ENCODE data around the gene TUBGCP3. TPM values are rescaled to one million over a fixed set of nuclear protein-coding genes. Genes with fewer than 3 reads are reported as not detected.

The TUBGCP3 gene
- total RNA-seq, 1 donor from 2014 or later = 37.4 TPM

DNA sequence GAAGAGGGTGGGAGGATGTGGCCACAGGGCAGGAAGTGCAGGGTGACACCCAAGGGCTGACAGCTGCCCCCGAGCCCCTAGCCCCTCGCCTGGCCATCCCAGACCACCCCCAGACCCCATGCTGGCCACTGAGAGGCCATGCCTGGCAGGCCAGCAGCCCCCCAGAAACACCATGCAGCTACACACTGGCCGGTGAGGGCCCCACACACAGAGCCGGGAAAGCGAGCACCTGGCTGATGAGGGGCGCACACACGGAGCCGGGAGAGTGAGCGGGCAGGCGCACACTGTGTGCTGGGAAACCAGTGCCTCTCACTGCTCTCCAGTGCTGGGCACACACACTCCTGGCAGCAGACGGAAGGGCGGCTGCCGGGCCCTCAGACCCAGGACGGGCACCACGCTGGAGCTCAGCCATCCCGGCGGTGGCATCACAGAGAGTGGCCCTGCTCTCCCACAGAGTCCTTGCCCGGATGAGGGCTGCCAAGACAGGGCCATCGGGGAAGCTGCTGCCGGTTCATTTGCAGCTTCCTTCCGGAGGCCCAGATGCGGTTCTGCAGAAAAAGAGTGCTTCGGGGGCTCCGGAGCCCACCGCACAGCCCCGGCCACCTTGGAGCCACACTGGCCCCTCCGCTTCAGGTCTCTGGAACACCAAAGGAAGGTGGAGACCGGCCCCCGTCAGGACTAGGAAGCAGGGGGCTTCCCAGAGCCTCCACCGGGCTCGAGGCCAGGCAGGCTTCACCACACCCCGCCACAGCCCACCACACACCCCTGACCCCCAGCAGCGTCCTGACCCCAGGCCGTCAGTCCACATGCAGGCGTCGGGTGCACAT lies 135.4 kb downstream of the TUBGCP3 start:
- TF ChIP-seq, protein P1, sequence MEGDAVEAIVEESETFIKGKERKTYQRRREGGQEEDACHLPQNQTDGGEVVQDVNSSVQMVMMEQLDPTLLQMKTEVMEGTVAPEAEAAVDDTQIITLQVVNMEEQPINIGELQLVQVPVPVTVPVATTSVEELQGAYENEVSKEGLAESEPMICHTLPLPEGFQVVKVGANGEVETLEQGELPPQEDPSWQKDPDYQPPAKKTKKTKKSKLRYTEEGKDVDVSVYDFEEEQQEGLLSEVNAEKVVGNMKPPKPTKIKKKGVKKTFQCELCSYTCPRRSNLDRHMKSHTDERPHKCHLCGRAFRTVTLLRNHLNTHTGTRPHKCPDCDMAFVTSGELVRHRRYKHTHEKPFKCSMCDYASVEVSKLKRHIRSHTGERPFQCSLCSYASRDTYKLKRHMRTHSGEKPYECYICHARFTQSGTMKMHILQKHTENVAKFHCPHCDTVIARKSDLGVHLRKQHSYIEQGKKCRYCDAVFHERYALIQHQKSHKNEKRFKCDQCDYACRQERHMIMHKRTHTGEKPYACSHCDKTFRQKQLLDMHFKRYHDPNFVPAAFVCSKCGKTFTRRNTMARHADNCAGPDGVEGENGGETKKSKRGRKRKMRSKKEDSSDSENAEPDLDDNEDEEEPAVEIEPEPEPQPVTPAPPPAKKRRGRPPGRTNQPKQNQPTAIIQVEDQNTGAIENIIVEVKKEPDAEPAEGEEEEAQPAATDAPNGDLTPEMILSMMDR (IDR thresholded peaks at IDR 0.05; ENCODE audit: unreplicated experiment) = no peak
- Mint-ChIP-seq H3K4me3 (no peak overlapping the region), H3K9me3 (peaks cover 4% of the 10 kb centered on the region), H3K27me3 (ENCODE audit: low read depth) (peaks cover 17% of the 10 kb centered on the region), H3K36me3 (no peaks in the 10 kb centered on the region), H3K27ac (no peak overlapping the region), H3K4me1 (no peaks in the 10 kb centered on the region)
- DNase-seq (ENCODE audit: low spot score in 2 of 2, unreplicated experiment in 2 of 2) = no peak

DNA sequence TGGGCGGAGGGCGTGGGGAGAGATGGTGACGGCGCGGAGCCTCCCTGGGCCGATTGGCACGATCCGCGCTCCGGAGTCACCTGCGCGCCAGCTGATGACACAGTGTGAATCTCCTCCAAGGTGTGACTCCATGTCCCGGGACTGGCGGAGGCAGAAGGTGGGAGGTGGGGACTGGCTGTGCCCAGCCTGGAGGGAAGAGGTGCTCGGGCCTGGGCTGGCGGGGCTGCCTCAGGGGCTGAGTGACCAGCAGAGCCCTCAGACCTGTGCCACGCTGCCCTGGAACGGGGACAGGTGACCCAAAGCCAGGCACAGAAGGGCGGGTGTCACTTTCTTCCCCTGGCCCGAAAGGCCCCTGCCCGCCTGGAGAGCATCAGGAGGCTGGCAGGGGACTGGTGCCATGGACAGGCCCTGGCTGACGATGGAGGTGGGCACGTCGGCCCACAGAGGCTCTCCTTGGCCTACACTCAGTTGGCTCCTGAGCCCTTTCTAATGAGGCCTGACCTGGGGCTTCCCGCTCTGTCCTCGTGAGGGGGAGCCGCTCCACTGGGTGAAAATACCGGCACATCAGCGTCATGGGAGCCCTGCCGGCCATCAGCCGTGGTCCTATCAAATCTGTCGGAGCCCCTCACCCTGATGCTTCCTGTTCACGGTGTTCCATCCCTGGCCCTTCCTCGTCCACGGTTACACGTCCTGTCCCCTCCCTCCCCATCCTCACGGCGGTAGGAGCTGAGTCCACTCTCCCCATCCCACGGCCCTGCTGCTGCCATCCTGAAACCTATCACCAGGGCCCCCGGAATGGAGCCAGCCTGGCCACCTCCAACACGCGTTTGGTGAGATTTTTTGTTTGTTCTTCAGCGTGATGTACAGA lies 136.2 kb downstream of the TUBGCP3 start:
- H3K27me3 Mint-ChIP-seq (ENCODE audit: low read depth) = peaks cover 23% of the 10 kb centered on the region
- no peaks in the 10 kb centered on the region for H3K36me3 Mint-ChIP-seq
- H3K4me1 Mint-ChIP-seq = no peaks in the 10 kb centered on the region
- peaks cover 4% of the 10 kb centered on the region for H3K9me3 Mint-ChIP-seq
- no peak for DNase-seq (ENCODE audit: low spot score in 2 of 2, unreplicated experiment in 2 of 2)
- TF ChIP-seq, protein P1 (IDR thresholded peaks at IDR 0.05; ENCODE audit: unreplicated experiment) = no peak
- no peak overlapping the region for H3K4me3 Mint-ChIP-seq
- H3K27ac Mint-ChIP-seq = no peak overlapping the region

DNA sequence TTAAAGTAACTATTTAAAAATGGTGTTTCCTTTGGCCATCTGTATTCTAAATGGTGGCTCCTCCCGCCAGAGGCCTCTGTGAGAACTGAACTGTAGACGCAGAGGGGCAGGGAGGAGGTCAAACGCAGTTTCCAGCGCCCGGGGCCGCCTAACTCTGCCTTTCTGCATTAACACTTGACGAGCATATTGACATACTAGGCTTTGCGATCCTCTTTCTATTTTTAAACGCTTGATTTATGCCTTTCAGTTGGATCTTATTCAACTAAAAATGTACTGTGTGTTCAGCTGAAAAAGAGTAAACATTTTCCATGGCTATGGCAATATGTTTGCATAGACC lies 137.1 kb downstream of the TUBGCP3 start:
- Mint-ChIP-seq H3K4me1 (no peaks in the 10 kb centered on the region), H3K4me3 (no peak overlapping the region), H3K27ac (no peak overlapping the region), H3K27me3 (ENCODE audit: low read depth) (peaks cover 24% of the 10 kb centered on the region), H3K36me3 (no peaks in the 10 kb centered on the region), H3K9me3 (no peaks in the 10 kb centered on the region)
- DNase-seq (ENCODE audit: low spot score in 2 of 2, unreplicated experiment in 2 of 2) = no peak
- TF ChIP-seq, protein P1 (IDR thresholded peaks at IDR 0.05; ENCODE audit: unreplicated experiment) = no peak

DNA sequence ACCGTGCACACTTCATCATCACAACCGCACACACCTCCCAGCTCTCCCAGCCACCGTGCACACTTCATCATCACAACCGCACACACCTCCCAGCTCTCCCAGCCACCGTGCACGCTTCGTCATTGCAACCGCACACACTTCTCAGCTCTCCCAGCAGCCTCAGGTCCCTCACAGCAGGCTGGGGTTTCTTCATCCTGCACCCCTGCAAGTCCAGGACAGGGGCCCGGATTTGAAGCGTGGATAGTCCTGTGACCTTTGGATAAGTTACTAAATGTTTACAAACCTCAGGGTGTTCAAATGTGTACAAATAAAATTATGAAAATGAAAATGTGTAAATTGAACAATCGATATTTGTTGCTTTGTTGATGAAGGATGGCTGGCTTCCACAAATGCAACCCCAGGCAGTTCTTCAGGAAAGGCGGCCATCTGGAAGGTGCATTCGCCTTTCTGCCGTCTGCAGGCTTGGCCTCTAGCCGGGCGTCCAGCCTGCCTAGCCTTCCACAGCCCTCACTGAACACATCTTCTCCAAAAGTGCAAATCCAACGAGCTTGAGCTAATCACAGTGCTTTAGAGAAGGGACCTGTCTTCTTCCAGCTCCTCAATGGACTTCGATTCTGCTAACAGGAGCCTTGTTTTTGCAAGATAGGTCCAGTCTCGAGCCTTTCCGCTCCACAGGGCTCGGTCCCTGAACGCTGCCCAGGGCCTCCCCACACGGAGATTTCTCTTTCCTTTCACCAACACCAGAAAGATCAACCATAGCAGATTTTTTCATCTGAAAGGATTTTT lies 137.6 kb downstream of the TUBGCP3 start:
- TF ChIP-seq, protein P1 (IDR thresholded peaks at IDR 0.05; ENCODE audit: unreplicated experiment) = no peak
- peaks cover 27% of the 10 kb centered on the region for H3K27me3 Mint-ChIP-seq (ENCODE audit: low read depth)
- H3K36me3 Mint-ChIP-seq = no peaks in the 10 kb centered on the region
- no peaks in the 10 kb centered on the region for H3K9me3 Mint-ChIP-seq
- DNase-seq (ENCODE audit: low spot score in 2 of 2, unreplicated experiment in 2 of 2) = no peak
- H3K4me3 Mint-ChIP-seq = no peak overlapping the region
- H3K27ac Mint-ChIP-seq = no peak overlapping the region
- H3K4me1 Mint-ChIP-seq = no peaks in the 10 kb centered on the region

DNA sequence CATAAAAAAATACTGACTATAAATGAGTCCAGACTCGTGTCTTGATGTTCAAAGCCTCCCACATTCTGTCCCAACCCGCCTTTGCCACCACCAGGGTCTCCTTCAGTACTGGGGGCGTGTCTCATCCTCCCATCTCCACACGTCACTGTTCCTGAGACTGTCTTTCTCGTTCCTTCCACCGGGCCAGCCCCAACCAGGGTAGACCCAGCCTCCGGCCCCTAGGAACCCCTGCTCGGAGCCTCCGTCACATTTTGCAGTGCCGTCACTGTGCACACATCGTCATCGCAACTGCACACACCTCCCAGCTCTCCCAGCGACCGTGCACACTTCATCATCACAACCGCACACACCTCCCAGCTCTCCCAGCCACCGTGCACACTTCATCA lies 138.4 kb downstream of the TUBGCP3 start:
- H3K27me3 Mint-ChIP-seq (ENCODE audit: low read depth) = peaks cover 31% of the 10 kb centered on the region
- H3K36me3 Mint-ChIP-seq = no peaks in the 10 kb centered on the region
- H3K4me1 Mint-ChIP-seq = no peaks in the 10 kb centered on the region
- no peak overlapping the region for H3K4me3 Mint-ChIP-seq
- DNase-seq (ENCODE audit: low spot score in 2 of 2, unreplicated experiment in 2 of 2) = no peak
- H3K27ac Mint-ChIP-seq = no peak overlapping the region
- no peaks in the 10 kb centered on the region for H3K9me3 Mint-ChIP-seq
- TF ChIP-seq, protein P1 (IDR thresholded peaks at IDR 0.05; ENCODE audit: unreplicated experiment) = no peak

Data from mesothelial cell of epicardium (in vitro differentiated cells).